Fibroblast of peridontal ligament (primary cell): ENCODE measurements around the gene AKT1.
A peak's percentile ranks its signal among the peaks of the same experiment; 100 is the strongest.

Source experiments
- DNase-seq: peaks from one replicate; pipeline ENCODE4 v3.0.0-alpha.2; 2010; ENCODE audit errors: extremely low read depth

Gene AKT1

GRCh38 chr14:104772707-104773504, 22.6 kb downstream of the AKT1 start:
- no peak for DNase-seq

- DNase-seq = no peak
These were observed 23.4 kb downstream of the AKT1 start for GRCh38 chr14:104771918-104772706.

- no peak for DNase-seq
These were observed 24.2 kb downstream of the AKT1 start for GRCh38 chr14:104771374-104771773.

- DNase-seq = peak; percentile 2
These were observed 24.7 kb downstream of the AKT1 start for GRCh38 chr14:104770851-104771272.

GRCh38 chr14:104770072-104770579, 25.4 kb downstream of the AKT1 start:
- DNase-seq = no peak

GRCh38 chr14:104769324-104770071, 26.1 kb downstream of the AKT1 start:
- DNase-seq = no peak

GRCh38 chr14:104768437-104769323, 26.9 kb downstream of the AKT1 start:
- DNase-seq = peak; percentile 73

- no peak for DNase-seq
These were observed 28.0 kb downstream of the AKT1 start for GRCh38 chr14:104767634-104767918.

- DNase-seq = no peak
These were observed 28.5 kb downstream of the AKT1 start for GRCh38 chr14:104766863-104767633.

GRCh38 chr14:104766256-104766862, 29.2 kb downstream of the AKT1 start:
- DNase-seq = no peak

GRCh38 chr14:104765517-104765916, 30.0 kb downstream of the AKT1 start:
- no peak for DNase-seq

GRCh38 chr14:104758981-104759969, 36.3 kb downstream of the AKT1 start:
- DNase-seq = no peak

GRCh38 chr14:104757681-104758392, 37.7 kb downstream of the AKT1 start:
- DNase-seq = no peak

GRCh38 chr14:104757238-104757585, 38.3 kb downstream of the AKT1 start:
- DNase-seq = peak; percentile 47

GRCh38 chr14:104756477-104757237, 38.9 kb downstream of the AKT1 start:
- DNase-seq = no peak

- DNase-seq = no peak
These were observed 39.9 kb downstream of the AKT1 start for GRCh38 chr14:104755621-104756020.

GRCh38 chr14:104754213-104754851, 41.2 kb downstream of the AKT1 start:
- DNase-seq = no peak
